HG02943 (cell line): Measurements from ENCODE around the gene GPX3.

Experiments
- ATAC-seq: cut with Tn5 transposase; IDR thresholded peaks from one replicate; pipeline ENCODE4 v1.9.1; 2021; ENCODE audit warnings: mild to moderate bottlenecking, low read depth, moderate library complexity; ENCODE audit not compliant: unreplicated experiment

The GPX3 gene

DNA sequence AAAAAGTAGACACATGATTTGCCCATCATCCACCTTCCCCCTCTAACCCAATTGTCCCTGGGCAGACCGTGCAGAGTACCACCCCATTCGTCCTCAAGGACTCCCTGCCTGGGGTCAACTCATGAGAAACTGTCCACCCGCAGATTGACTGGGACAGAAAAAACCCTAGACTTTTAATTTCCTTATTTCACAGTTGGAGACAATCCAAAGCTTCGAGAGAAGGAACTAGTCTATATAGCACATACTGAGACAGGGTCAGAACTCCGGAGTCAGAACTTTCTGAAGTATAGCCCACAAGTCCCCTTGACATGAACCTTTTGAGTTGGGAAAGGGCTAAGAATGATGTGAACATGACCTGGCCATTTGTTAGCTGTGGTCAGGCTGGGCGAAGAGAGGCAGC is 7.5 kb upstream of the GPX3 start:
- no peak for ATAC-seq

DNA sequence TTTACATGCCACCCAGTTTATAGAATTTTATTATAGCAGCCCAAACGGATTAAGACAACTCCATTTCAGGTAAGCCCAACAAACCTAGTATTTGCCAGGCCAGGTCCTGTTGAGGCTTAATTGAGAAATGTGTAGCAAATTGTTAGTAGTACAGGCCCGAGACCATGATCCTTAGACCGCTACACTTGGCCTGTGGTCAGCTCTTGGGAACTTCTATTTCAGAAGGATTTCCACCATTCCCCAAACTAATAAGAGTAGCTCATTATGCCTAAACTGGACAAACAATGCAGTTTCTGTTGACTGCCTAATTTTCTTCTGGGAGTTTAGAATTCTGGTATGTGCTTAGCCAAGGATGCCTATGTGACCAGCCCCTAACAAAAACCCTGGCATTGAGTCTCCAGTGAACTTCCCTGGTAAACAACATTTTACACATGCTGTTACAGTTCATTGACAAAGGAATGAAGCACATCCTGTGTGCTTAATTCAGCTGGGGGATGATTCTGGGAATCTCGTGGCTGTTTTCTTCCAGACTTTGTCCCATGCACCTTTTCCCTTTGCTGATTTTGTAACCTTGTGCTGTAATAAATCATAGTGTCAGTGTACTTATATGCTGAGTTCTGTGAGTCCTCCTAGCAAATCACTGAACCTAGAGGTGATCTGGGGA is 5.6 kb upstream of the GPX3 start:
- ATAC-seq: no peak

DNA sequence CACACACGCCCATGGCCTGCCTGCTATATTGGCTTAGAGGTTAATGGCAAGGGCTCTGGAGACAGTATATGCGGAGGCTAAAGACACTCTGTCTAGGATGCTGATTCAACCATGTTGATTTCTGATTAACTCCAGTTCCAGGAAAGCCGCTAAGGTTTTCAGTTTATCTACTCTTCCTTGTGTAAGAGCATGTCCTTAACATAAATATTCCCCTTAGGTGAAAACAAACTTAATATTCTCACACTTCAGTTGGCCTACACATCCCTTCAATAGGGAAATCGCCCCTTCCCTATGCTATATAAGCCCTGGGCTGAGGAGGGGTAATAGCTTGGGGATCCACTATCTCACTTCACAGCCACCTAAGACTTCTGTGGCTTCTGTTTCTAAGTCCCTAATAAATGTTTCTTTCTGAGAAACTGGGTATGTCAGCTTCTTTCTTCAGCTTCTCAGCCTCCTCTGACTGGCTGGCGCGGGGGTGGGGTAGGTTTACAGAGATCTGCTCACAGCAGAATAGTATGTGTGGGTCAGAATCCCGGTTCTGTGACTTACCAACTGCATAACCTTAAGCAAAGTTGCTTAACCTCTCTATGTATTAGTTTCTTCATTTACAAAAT is 4.3 kb upstream of the GPX3 start:
- no peak for ATAC-seq

DNA sequence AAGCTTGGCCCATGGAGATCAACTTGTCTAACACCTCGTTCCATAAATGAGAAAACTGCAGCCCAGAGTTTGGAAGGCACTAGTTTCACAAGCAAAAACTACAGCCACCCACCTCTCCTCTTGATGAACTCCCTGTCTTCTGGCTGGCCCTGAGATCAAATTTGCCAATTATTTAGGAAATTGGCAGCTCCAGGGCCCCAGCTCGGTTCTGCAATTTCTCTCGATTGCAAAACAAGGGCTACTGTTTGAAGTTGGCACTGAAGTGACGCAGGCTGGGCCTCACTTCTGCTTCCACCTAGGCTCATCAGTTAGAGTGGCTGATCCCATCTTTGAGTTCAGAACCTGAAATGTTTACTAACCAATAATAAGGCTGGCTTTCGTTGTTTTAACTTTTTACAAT is 3.7 kb upstream of the GPX3 start:
- no peak for ATAC-seq

DNA sequence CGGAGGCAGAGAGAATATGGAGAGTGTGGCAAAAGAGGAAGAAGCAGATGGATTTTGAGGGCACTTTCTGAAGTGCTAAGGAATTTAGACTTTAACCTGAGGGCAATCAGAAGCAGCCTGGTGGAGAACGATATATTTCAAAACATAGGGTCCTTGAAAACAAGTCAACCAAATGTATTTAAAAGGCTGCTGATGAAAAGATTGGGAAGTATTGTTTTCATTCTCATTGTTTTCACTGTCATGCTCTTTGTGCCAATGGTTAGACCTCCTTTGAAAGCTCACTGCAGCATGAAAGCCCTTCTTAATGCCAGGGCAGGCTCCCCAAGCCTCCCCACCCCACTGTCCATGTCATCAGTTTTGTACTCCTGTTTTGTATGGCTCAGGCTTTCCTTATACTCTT is 2.5 kb upstream of the GPX3 start:
- no peak for ATAC-seq

DNA sequence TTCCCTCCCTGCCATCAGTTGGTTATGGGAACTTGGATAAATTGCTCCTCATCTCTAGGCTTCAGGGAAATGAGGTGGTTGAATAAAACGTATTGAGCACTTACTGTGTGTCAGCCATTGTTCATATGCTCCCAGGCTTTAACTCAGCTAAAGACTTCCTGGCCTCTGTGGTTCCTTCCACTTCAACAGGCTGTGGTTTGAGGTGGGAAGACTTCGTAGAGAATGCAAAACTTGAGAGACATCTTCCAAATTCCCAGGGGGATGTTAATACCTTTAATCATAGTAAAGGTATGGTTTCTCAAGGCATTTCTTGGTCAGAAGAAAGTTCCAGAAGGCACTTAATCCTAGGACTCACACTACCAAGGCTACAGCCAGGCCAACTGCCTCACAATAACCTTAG is 1.5 kb upstream of the GPX3 start:
- no peak for ATAC-seq

DNA sequence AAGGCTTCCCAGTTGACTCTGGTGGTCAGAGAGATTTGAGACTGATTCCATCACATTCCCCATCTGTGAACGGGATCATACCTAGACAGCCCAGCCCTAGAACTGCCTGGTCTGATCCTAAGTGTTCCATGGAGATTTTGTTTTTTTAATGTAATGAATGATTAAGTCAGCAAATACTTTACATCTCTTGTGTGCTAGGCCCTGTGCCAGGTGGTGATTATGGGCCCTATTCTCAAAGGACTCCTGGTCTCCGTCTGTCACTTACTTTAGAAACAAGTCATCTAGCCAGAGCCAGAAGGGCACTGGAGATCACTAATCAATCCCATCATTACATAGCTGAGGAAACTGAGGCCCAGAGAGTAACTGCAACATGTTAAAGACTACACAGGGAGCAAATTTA is 1.1 kb upstream of the GPX3 start:
- no peak for ATAC-seq

DNA sequence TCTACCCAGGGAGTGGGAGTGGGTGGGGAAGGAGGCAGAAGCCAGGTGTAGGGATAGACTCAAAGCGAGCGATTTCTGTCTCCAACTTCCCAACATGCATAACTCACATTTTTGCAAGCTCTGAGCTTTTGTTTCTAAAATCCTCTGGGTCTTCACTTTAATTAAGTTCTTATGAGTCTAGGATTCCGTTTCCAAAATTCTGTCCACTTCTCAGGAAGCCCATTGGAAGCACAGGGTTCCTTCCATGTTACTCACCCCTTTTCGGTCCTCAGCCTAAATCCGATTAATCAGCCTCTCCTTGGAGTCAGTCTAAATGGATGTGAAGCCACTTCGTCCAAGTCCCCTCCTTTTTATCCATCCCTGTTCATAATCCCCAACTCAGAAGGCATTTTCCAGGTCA is 1.4 kb downstream of the GPX3 start:
- ATAC-seq: no peak

DNA sequence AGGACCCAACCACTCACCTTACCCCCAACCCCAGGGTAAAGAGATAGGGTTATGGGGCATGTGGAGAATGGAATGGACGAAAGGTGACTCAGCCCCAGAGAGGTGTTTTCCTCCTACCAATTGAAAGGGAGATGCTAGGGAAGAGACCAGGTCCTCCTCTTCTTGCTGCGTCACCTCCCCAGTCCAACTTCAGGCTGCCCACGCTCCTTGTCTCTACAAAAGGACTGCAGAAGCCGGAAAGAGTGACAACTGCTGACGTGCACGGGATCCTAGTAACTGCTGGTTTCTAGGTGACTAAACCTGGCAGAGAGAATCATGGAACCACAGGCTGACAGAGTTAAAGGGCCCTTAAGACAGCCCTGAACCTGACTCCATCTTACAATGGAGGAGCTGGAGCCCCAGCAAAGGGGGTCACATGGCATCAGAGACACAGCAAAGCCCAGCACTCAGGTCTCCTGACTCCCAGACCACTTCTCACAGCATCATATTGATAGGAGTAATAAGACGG is 2.2 kb downstream of the GPX3 start:
- no peak for ATAC-seq

DNA sequence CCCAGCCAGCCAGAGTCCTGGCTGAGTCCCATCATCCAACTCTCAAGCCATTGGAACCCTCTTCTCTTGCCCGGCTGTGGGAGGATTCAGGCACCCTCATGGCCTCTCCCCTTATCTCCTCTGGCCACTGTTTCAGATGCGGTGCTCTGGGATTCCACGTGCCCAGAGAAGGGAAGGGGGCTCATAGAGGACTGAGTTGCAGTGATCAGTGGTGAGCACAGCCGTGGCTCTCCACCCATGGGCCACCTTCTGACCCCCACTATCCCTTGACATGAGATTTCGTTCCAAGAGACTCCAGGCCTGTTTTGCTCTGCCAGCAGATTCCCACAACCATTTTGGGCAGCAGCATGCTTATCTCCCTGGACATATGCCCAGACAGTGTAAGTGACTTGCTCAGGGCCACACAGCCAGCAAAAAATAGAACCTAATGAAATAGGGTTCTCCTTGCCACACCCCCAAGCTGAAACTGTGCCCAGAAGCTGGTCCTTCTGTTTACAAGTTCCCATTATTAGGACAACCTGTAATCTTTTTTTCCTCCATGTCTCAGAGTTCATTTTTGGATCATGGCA is 2.7 kb downstream of the GPX3 start:
- ATAC-seq: no peak

DNA sequence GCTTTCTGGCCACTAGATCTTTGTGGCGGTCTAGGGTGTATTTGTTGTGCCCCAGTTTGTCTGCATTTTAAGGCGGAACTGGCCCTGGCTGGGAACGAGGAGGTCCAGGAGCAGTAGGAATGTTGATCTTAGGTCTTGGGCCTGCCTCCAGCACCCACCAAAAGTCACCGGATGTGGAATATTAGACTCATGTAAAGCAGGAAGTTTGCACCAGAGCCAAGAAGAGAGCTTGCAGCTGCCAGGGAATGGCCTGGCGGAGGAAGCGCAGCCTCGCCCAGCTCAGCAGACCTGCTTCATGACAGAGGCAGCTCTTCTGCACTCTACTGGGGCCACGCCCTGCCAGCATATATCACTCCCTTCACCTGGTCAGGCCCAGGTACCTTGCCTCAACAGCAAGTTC is 3.3 kb downstream of the GPX3 start:
- ATAC-seq: no peak

DNA sequence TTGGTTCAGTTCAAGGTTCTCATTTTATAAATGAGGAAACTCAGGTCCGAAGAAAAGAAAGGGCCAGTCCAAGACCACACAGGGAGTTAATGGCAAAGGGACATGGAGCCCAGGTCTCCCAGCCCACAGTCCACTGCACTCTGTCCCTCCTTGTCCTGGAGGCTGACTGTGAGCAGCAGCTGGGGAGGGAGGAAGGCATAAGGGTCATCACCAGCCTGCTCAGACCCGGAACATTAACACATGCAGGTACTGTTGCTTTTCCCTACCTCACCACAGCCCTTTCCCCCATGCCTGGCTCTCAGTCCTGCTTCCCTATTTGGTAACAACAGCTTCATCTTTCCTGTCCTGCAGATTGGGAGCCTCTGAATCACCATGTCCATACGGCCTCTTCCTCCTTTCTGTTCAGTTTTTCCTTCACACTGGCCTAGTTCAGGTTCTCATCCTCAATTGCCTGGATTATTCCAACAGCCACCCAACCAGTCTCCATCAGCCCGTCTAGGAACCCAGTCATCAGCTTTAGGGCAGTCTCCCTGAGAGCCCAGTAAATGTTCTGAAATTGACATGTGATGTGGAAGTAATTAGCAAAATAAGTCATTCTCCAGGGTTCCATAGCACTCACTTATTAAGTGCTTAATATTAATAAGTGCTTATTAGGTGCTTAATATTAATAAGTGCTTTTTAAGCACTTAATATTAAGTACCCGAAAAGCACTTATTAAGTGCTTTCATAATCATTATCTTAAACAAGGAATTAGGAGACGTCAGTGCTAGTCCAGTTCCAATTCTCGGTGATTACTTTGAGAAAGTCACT is 4.3 kb downstream of the GPX3 start:
- ATAC-seq: no peak

DNA sequence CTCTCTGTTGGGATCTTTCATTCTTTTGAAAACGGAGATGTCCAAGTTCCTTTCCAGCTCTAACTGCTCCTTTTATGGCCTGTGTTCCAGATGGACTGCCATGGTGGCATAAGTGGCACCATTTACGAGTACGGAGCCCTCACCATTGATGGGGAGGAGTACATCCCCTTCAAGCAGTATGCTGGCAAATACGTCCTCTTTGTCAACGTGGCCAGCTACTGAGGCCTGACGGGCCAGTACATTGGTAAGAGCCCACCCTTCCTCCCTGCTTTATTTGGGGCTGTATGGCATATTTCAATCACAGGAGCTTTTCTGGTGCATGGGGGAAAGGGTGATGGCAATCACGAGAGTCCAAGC is 4.8 kb downstream of the GPX3 start:
- ATAC-seq: no peak

DNA sequence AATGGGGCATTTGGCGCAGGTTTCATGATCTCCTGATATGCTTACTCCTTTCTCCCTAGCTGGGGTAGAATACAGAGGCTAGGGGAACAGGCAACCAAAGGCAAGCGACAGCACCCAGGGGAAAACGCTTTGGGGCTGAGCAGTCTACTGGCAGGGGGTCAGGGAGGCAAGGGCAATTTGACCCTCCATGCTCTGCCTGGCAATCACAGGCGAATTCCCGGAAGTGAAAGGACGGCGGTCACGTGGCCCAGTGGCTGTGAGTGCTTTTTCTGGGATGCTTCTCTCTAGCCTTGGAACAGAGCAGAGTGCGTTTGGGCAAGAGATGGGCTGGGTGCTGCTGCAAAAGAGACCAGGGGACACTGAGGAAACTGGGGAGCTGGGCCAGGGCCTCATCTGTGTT is 5.7 kb downstream of the GPX3 start:
- ATAC-seq: no peak

DNA sequence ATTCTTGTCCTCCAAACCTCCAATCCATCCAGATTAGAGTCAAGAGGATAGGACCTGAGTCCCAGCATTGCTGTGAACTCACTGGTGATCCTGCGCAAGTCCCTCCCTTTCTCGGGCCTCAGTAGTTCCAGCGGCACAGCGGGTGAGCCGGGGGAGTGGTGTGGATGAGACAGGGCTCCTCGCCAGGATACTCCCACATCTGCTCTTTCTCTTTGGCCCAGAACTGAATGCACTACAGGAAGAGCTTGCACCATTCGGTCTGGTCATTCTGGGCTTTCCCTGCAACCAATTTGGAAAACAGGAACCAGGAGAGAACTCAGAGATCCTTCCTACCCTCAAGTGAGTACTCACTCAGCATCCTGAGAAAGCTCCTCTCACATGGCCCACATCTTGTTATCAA is 6.3 kb downstream of the GPX3 start:
- no peak for ATAC-seq

DNA sequence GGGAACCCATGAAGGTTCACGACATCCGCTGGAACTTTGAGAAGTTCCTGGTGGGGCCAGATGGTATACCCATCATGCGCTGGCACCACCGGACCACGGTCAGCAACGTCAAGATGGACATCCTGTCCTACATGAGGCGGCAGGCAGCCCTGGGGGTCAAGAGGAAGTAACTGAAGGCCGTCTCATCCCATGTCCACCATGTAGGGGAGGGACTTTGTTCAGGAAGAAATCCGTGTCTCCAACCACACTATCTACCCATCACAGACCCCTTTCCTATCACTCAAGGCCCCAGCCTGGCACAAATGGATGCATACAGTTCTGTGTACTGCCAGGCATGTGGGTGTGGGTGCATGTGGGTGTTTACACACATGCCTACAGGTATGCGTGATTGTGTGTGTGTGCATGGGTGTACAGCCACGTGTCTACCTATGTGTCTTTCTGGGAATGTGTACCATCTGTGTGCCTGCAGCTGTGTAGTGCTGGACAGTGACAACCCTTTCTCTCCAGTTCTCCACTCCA is 7.6 kb downstream of the GPX3 start:
- no peak for ATAC-seq

DNA sequence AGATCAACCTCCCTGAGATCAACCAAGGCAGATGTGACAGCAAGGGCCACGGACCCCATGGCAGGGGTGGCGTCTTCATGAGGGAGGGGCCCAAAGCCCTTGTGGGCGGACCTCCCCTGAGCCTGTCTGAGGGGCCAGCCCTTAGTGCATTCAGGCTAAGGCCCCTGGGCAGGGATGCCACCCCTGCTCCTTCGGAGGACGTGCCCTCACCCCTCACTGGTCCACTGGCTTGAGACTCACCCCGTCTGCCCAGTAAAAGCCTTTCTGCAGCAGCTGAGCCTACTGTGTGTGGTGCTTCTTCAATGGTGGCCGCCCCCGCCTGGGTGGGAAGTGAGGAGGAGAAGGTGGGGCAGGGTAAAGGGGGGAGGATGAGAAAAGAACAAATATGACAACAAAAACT is 8.3 kb downstream of the GPX3 start:
- ATAC-seq: no peak

DNA sequence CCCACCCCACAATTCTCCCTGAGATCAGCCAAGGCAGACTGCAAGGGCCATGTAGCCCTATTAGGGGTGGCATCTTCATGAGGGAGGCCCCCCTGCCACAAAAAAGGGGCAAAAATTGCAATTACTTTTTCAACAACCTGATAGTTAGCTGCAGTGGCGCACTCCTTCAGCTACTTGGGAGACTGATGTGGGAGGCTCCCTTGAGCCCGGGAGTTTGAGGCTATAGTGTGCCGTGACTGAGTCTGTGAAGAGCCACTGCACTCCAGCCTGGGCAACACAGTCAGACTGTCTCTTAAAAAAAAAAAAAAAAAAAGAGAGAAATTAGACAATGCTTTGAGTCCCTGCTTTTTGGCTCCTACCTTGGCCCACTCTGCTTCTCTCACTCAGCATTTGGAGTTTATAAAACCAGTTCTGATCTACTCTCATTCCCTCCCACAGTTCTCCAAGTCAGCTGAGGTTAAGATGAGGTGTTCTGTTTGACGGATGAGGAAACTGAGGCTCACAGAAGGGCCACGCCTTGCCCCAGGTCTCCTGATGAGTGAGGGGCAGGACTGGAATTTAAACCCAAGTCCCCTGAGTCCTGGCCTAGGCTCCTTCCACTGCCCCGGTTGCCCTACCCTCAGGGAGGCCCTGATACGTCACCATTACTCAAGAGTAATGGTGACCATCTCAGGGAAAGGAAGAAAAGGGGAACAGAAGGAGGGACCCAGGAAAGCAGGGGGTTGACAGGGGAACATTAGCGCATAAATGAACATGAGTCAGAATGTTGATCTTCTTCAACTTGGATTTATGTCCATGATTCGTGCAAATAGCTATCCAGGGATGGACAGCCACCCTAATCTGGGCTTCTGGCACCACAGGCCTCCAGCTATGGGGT is 9.0 kb downstream of the GPX3 start:
- ATAC-seq: no peak

DNA sequence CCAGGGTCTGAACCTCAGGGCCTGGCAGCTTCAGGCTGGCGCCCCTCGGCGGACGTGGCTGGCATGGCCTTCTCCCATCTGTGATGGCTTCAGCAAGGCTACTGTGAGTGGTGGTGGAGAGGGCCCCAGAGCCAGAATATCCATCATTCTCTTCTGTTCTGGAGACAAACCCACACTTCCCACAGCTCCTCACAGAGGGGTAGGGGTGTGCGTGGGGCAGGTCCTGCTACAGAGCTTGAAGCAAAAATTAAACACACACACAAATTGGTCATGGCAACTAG is 9.6 kb downstream of the GPX3 start:
- no peak for ATAC-seq

DNA sequence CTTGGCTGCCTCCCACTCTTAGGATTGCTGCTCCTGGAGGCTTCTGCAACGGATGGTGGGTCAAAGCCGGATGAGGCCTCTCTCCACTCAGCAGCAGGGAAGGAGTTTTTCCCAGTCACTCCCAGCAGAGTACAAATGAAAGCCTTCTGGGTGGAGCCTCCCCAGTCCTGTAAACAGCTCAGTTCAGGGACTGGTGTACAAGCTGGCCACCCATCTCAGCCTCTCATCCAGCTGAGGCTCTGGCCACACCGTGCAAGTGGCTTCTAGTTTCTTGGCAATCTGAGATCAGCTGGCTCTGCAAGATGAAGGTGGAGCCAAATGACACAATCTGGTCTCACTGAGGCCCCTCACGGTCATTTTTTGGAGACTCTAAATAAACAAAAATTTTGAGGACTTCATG is 10.0 kb downstream of the GPX3 start:
- ATAC-seq: no peak

DNA sequence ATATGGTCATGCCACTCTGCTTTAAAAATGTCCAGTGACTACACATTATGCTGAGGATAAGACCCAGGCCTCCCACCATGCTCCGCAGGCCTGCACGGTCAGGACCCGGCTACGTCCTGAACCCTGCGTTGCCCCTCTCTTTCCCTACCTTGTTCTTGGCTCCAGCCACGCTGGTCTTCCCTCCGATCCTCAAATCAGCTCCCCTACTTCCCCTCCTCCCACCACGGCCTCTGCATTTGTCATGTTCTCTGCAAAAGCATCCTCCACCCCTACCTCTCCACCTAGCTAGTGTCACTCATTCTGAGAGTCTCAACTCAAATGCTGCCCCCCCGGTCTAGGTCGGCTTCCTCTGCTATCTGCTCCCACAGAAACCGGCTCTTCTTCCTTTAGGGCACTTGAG is 11.2 kb downstream of the GPX3 start:
- no peak for ATAC-seq
